Measurements from ENCODE around the gene THADA.
"Not testable (repeated sequence)": the region's sequence is repeated elsewhere in the genome, so short reads cannot be mapped to it uniquely, and the experiment has no call there.

Gene THADA

DNA sequence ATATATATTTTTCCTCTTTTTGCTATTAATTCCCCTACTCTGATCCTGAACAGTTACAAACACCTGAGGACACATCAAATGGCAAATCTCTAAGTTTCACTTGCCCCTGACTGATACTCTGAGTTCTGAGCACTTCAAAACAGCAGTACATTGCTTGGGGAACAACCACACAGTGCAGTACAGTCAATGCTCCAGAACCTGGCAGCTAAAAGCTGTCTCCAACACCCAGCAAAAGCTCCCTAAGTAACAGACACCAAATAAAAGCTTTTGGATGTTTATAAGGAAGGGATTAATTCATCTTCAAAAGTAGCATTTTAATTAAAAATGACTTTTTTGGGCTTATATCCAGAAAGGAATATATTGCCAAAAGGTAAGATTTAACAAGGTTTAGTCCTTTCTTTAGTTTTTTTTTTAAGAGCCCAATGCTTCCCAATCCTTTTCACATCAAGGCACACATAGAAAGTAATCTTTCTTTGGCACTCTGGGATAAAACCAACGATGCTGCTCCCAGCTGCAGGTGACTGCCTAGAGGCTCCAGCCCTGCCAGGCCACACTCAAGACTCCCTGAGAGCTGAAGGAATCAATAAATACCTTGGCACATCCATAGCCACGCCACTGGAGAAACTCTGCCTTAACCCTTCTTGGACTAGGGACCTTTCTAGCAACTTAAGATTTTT lies 204.5 kb downstream of the THADA start:
- no peak for DNase-seq (ENCODE audit: extremely low read depth in 1 of 2, low read depth in 1 of 2)

DNA sequence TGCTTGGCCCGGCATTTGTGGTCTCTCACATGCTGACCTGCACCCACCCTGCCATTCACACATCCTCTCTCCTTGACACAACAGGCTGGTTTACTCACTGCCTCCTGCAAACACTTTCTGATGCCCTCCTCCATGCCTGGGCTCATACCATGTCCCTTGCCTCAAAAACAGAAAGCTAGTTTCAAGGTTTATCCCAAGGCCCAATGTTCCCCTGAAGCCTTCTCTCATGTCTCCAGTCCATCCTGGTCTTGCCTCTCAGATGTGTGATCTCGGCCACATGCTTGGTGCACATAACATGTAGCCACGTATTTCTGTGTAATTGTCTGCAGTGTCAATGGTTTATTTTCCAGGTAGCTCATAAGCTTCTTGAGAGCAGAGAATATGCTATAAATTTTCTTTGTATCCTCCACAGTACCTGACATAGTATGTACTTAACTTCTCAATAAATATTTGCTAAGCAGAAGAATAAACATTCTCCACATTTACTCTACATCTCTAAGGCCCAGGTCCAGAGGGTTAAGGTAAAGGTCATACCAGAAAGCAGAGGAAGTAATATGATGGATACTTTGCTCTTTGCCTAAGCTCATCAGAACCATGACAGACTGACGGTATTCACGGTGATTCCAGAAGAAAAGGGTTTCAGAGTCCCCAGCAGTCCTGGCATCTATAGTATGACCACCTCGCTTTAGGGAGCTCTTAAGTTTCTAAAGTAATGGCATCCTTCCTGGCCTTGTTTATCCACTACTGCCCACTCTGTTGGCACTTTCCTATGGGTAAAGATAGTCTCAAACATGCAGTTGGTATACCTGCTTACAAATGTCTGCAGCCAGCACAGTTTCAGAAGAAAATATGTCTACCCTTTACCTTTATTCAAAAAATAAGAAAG lies 206.0 kb downstream of the THADA start:
- DNase-seq (ENCODE audit: extremely low read depth in 1 of 2, low read depth in 1 of 2): no peak

DNA sequence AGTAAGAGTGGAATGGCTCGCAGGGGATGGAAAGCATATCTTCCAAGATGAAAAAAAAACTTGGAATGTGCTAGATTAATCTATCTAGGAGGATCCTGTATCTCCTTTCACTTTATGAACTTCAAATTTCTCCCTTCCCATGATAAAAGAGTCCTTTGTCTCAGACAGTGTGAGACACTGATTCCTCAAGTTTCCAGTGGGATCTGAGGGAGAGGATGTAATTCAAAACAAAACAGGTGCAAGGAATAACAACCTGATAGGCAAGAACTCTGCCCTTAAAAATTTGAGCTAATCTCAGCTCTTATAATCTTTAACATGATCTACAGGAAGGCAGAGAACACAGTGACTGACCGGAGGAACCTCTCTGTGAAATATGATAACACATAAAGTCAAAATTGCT lies 207.5 kb downstream of the THADA start:
- DNase-seq (ENCODE audit: extremely low read depth in 1 of 2, low read depth in 1 of 2): no peak

DNA sequence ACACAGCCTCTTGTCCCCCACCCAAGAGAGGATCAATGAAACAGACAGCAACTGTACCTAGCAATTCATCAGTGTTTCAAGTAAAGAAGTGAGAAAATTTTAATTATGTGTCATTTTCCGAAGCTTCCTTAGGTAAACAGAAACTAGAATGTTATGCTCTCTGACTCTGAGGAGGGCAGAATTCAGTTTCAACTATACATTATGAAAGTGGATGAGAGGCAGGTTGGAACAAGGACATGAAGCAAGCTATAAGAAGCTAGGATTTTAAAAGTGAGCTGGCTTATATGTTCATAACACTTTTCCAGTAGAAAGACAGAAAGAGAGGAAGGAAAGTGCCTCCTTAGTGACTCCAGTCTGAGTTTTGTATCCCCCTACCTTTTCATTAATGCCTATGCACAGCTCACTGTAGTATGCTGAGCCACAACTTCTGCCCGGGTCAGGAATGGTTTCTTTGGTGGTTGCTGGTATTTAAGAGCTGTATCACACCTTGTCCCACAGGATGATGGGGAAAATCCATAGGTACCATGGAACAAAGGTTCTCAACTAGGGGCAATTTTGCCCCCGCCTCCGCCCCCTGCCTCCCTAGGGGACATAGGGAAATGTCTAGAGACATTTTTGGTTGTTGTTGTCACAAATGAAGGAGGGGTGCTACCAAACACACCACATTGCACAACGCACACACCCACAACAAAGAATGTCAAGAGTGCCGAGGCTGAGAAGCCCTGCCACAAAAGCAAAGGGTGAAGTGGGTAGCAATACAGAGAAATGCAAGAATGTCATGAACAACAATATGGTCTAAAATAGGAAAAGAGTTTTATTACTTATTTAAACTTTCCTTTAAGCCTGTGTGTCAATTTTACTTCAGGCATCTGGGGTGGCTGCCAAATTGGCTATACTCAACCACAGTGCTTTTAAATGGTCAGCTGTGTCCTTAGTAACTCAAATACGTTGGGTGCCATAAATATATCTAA lies 208.5 kb downstream of the THADA start:
- DNase-seq (ENCODE audit: extremely low read depth in 1 of 2, low read depth in 1 of 2): no peak

DNA sequence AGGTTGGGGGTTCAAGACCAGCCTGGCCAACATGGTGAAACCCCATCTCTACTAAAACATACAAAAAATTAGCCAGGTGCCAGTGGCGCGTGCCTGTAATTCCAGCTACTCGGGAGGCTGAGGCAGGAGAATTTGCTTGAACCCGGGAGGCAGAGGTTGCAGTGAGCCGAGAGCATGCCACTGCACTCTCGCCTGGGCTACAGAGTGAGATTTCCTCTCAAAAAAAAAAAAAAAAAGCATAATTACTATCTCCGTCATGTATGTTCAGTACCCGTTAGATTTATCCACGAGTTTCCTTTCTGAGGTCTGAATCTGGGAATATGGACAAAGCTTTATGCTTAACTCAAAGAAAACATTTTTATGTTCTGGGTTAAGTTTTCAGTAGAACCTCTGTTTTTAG lies 209.2 kb downstream of the THADA start:
- DNase-seq (ENCODE audit: extremely low read depth in 1 of 2, low read depth in 1 of 2): not testable (repeated sequence)

DNA sequence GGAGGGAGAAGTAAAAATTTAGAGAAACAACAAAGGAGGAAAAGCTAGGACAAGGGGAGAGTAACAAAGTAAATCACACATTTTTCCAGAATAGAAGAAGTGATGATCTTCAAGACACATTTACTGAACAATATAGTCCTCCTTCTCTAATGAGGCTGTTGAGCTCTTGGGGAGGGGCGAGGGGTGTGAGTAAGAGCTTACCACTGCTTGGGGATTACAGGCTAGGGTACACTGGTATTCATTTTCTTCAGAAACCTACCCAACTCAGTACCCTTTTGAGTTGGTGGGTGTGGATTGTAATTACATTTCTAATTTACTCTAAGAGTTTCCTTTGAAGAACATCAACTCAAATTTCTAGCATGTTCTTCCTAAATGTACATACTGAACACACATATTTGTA lies 211.7 kb downstream of the THADA start:
- DNase-seq (ENCODE audit: extremely low read depth in 1 of 2, low read depth in 1 of 2): no peak

DNA sequence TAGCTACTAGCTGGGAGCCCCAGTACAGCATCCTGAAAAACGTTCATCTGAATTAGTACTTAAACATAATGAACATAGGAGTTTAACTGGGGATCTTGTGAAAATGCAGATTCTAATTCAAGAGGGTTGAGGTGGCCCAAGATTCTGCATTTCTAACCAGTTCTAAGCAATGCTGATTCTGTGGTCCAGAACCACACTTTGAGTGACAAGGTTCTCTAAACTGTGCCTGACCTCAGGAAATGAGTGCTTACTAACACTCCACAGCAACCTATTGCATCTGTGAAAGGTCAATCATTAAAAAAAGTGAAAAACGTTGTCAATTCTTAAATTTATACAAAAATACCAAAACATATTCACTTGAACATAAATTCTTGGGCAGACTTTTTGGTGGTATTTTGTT lies 212.3 kb downstream of the THADA start:
- no peak for DNase-seq (ENCODE audit: extremely low read depth in 1 of 2, low read depth in 1 of 2)

DNA sequence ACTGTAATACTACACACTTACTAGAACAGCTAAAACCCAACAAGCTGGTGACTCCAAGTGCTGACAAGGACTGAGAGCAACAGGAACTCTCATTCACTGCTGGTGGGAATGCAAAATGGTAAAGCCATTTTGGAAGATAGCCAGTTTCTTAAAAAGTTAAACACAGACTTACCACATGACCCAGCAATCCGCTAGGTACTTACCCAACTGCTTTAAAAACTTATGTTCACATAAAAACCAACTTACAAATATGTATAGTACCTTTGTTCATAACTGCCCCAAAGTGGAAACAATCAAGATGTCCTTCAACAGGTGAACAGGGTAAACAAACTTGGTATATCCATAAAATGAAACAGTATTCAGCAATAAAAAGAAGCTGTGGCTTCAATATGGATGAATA lies 216.3 kb downstream of the THADA start:
- no peak for DNase-seq (ENCODE audit: extremely low read depth in 1 of 2, low read depth in 1 of 2)

DNA sequence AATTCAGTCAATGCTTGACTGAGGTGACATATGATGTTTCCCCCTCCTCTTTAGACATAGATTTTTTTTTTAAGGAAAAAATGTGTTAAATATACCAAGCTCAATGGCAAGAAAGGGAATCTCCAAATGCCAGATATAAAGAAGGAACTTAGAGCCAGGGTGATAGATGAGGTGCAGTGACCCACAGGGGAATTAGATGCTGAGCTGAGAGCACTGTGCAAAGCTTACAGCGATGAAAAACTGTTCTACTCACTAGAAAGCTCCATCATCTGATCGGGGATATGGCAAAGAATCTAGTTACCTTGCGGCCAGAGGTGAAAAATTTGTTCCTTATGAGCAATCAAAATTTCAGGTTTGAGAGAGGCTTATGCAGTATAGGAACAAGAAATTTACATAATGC lies 218.5 kb downstream of the THADA start:
- no peak for DNase-seq (ENCODE audit: extremely low read depth in 1 of 2, low read depth in 1 of 2)

DNA sequence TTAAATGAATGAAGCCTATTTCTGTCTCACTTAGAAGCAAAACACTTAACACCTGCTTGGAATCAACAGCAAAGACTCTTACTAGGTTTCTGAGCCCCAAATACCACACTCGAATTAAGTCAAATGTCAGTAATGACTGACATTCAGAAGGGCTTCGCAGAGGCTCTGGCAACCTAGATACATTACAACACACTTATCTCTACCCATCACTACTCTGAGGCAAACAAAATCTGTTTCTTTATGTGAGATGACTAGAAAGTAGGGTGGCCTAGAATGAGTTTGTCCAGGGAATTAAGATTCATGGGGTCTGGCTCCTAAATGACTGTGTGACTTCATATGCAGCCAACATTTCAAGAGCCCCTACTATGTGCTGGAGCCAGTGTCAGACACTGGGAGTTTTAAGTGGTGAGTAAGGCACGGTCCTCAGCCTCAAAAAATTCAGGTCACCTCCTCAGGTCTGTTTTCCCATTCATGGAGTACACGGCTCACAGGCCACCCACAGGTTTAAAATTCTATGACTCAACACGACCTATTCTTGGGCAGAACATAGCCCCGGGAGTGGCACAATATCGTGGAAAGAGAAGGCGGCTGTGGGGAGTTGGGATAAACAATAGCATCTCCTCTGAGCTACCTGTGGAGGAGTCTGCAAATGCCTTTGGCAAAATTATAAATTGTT lies 219.2 kb downstream of the THADA start:
- no peak for DNase-seq (ENCODE audit: extremely low read depth in 1 of 2, low read depth in 1 of 2)

DNA sequence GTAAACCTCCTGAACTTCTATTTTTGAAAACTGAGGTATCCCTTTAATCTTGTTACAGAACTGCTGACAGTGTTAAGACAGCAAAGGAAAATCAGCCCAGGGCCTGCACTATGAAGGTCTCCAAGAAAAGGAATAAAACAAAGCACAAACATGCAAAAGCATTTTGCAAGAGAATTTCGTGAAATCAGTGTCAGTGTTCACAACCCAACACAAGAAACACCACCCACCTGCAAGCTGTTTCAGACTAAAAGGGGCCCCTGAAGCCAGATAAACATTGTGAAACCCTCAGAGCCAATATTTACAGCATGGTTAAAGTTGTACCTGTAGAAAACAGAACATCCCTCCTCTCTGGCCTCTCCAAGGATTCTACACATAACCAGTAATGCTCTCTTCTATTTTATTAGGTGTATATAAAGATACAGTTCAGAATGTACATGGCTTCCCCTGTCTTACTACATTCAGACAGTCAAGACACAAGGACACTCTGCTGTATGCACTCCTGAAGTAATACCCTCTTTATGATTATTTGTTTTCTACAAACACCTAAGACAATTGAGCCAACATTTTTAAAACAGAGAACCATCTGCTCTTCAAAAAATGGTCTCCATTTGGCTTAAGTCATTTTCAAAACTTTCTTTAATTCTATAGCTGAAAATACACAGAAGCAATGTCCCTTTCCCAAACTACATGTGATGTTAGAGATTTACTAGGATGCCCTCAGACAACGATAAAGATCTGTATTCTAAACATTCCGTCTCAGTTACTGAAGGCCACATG lies 219.9 kb downstream of the THADA start:
- DNase-seq (ENCODE audit: extremely low read depth in 1 of 2, low read depth in 1 of 2): no peak

DNA sequence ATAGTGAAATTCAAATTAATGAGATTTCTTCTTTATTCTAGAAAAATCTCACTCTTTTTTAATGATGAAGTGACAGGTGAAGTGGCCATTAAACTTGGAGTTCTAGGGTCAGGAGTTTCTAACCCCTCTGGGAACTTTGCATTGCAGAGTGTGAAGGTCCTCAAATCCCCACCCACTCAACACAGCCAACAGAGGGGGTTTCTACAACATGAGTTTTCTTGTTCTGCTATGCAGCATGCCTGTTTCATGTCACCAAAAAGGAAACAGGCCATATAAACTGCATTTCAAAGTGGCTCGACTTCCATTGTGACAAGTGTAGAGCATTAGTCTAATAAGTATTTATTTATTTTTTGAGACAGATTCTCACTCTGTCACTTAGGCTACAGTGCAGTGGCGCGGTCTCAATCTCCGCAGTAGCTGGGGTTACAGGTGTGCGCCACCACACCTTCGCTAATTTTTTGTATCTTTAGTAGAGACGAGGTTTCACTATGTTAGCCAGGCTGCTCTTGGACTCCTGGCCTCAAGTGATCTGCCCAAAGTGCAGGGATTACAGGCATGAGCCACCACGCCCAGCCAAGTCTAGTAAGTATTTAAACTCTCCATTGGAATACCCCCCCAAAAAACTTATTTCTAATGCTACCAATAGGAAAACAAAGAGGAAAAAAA lies 223.3 kb downstream of the THADA start:
- DNase-seq (ENCODE audit: extremely low read depth in 1 of 2, low read depth in 1 of 2): no peak

DNA sequence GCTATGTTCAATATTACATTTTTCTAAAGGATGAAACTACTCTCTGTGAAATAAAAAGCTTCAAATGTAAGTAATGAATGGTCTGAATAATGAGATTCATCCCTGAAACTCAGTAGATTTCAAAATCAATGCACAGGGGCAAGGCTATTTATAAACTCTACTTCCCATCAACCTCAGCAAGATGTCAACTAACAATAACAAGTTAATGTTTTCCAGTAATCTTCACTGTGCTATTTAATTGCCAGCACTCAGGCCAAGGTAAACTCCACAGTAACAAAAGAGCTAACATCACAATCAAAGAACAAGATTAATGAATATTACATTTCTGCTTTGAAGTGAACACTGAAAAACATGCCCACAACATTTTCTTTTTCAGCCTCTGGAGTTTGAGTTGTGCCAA lies 225.1 kb downstream of the THADA start:
- no peak for DNase-seq (ENCODE audit: extremely low read depth in 1 of 2, low read depth in 1 of 2)

DNA sequence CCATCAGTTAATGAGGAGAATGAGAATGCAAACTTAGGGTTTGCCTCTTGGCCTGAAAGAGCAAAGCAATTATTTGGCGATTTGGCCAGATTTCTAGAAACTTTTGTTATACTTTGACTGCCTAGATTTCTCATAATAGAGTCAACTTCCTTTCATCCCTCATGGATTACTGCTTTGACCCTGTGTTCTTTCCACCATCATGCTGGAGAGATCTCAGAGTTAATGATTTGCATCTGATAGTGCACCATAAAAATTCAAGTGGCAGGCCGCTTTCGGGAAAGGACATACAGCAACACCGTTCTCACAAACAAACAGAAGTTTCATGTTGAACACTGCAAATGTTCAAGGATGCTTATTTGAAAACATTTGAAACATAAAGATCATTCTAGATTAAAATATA lies 225.7 kb downstream of the THADA start:
- DNase-seq (ENCODE audit: extremely low read depth in 1 of 2, low read depth in 1 of 2): no peak

DNA sequence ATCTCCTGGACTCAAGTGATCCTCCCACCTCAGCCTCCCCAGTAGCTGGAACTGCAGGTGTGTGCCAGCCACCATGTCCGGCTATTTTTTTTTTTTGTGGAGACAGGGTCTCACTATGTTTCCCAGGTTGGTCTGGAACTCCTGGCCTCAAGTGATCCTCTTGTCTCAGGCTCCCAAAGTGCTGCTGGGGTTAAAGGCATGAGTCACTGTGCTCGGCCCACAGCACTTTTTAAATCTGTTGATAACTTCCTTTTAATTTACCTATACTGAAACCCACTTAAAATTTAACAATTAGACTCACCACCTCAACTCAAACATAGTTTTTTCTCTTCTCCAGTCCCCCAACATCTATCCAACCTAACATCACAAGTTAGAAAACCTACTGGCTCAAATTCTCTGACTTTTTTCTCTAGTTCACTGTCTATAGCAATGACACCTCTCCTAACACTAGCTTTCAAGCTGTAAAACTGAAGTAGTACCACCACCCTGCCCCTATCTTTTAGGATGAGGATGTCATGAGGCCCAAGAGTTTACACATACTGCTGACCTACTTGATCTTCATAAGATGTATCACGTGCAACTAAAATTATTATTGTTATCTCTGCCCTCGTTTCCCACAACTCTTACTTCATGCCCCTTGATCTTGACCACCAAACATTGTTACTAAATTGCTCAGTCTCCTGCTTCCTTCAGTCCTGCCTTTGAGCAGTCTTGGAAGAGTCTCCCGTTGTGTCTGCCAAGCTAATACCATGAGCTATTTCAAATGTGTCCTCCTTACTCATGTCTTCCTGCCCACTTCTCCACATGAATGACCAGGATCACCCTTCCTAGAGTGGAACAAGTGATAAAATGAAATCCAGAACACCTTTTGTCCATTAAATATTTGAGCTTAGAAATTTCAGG lies 227.1 kb downstream of the THADA start:
- DNase-seq (ENCODE audit: extremely low read depth in 1 of 2, low read depth in 1 of 2): no peak

DNA sequence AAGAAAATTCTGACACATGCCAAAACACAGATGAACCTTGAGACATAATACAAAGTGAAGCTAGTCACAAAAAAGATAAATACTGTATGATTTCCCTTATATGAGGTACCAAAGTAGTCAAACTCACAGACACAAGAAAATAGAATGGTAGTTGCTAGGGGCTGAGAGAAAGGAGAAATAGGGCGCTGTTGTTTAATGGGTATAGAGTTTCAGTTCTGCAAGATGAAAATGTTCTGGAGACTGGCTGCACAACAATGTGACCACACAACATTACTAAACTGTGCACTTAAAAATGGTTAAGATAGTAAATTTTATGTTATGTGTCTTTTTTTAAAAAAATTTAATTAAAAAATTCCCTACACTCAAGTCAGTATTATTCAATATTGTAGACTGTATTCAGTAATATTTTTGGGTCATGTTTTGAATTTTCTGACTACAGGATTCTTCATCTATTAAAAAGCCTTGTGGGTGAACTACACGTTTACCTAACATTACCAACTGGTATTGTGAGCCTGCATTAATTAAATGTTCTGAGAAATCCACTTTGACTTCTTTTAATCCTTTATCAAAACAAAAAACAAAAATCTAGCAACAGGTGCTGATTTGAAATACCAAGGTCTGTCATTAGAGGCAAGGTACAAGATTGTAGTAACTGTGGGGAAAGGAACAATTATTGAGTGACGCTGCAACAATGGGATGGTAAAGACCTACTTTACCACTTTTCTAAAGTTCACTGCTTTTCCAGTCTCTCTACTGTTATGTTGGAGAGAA lies 228.6 kb downstream of the THADA start:
- DNase-seq (ENCODE audit: extremely low read depth in 1 of 2, low read depth in 1 of 2): no peak

DNA sequence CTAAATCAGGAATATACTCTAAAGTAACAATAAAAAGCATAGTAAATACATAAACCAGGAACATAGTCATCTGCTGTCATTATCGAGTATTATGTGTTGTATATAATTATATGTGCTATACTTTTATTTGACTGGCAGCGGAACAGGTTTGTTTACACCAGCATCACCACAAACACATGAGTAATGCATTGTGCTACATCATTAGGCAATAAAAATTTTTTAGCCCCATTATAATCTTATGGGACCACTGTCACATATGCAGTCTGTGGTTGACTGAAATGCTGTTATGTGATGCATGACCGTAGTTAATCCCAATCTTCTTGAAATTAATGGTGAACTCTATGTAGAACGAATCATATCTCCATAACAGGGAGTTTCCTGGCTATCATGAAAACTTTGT lies 232.7 kb downstream of the THADA start:
- no peak for DNase-seq (ENCODE audit: extremely low read depth in 1 of 2, low read depth in 1 of 2)

DNA sequence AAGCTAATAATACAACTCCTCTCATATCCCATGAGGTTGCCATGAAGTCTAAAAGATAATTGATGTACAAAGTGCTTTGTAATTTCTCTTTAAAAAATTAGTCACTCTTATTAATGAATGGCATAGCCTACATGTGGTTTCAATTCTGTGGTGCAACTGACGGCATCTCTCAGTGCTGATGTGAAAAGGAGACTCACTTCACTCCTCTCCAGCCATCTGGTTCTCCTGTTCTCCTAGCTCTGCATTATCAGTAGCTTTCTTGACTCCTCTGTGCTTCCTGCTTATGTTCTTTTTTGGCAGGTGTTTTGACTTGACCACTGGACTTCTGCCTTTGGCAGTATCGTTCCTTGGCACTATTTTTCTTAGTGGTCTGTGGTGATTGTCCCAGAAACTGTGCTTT lies 234.6 kb downstream of the THADA start:
- DNase-seq (ENCODE audit: extremely low read depth in 1 of 2, low read depth in 1 of 2): no peak

All from activated CD8-positive, alpha-beta memory T cell treated with anti-CD3 and anti-CD28 coated beads for 1 hour (primary cell).